Activated T-helper 1 cell treated with anti-CD3 and anti-CD28 coated beads, Interleukin-2, amount 50 U/mL, for 16 hours (primary cell): ENCODE results near the gene SERPINB6.
A peak's percentile ranks its signal among the peaks of the same experiment; 100 is the strongest.

ENCODE experiments used
- DNase-seq, 2 donors: peaks; one replicate each; pipeline ENCODE4 v3.0.0-alpha.2; 2020; ENCODE audit warnings: low read depth in 1 of 2, low spot score in 1 of 2

Gene SERPINB6

DNA sequence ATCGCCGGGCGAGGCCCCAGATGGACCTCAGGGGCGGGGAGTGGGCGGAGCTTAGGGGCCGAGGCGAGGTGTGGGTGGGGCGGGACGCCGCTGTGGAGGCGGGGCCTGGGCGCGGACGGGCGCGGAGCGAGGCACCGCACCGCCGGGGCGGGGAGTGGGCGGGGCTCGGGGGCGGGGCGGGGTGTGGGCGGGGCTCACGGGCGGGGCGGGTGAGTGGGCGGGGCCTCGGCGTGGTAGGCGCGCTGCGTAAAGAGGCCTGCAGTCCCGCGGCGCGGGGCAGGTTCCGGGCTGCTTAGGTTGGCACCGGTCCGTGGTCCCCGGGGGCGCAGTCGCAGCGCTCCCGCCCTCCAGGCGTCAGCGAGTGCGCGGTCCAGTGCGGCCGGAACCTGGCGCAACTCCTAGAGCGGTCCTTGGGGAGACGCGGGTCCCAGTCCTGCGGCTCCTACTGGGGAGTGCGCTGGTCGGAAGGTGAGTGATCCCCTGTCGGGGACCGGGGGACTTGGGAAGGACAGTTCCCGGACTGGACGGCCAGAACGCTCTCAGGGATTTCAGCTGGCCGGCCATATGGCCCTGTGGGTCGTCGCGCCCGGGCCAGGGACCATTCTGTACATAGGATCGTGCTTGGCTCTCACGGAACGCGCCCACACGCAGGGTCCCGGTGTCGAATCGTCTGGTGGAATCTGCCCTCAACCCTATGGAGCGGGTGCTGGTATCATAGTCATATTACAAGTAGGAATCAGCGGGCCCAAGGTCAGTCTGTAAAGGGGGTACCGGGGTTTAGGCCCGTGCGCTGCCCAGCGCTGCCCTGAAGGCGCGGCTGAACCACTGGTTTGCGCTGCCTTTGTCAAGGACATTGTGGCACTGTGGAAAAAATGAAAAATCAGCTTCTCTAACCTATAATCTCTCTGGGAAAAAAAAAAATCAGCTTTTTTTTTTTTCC is 28.5 kb upstream of the SERPINB6 start, which contains the start of gene NQO2:
Gene NQO2 (plus strand): TSS at position 277 of the 940 bp plus-strand sequence. CDS start 6,659 bp downstream, outside the sequence.
- peak; percentile 86 to 87 for DNase-seq

DNA sequence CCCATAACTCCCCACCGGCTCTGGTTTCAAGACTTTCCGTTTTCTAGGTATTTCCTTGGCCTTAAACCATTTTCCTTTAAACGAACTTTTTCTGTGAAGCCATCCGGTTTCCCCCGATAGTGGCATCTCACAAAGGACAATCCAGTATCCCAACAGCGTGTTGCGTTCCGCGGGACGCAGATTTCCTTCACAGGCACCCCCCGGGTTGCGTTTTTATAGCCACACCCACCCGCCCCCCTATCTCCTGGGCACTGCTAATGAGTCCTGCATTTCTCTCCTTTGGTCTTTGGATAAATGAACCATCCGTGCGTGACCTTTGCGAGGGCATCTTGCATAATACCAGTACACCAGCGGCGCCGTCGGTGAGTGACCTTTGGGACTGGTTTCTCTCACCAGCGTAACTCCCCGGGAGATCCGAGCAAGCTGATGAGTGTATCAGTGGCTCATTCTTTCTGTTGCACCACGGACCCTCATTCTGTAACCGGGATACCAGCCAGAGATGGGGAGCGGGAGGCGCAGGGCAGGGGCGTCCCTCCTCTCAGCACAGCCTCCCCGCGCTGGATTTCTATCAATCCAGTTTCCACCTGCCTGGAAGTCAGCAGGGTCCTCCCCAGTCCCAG is 27.7 kb upstream of the SERPINB6 start:
- no peak for DNase-seq

DNA sequence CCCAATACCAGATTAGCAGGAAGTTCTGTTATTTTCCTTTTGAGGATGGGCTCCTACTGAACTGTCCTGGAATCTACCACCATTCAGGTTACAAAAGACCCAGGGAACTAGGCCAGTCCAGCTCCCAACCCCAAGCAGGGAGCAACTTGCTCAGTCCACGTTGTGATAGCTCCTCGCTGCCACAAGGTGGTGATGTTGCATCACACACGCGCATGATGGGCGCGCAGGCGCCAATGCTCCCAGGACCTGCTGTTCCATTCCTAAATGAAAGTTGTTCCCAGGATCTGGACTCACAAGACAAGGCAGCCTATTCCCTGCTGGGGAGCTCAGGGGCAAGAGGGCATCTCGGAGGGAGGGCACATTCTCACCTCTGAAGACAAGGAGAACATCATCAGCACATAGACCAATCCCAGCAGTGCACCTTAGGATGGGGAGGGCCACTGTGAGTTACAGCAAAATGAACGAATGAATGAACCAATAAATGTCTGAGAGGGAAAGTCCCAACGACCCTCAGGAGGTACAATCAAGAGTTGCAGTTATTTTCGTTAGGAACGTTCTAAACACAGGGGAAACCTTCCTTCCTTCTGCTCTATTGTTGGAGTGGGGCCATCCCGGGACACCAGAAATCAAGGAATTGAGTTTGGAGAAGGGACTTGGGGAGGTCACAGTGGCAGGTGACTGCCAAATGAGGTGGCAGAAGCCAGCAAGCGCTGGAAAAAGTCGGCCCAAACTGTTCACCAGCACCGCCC is 27.1 kb upstream of the SERPINB6 start:
- peak in 1 of 2 donors; percentile 11 for DNase-seq

DNA sequence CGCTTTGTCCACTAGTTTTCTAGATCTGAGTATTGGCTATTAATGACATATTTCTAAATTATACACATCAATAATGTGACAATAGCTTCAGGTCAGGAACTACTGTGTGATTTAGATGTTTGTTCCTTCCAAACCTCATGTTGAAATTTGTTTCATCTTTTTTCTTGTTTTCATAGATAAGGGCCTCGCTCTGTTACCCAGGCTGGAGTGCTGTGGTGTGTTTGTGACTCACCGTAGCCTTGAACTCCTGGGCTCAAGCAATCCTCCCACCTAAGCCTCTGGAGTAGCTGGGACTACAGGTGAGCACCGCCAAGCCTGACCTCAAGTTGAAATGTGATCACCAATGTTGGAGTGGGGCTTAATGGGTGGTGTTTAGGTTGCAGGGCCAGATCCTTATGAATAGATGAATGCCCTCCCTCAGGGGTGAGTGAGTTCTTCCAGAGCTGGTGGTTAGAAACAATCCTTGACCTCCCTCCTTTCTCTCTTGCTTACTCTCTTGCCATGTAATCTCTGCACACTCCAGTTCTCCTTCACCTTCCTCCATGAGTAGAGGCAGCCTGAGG is 22.5 kb upstream of the SERPINB6 start:
- DNase-seq = no peak

DNA sequence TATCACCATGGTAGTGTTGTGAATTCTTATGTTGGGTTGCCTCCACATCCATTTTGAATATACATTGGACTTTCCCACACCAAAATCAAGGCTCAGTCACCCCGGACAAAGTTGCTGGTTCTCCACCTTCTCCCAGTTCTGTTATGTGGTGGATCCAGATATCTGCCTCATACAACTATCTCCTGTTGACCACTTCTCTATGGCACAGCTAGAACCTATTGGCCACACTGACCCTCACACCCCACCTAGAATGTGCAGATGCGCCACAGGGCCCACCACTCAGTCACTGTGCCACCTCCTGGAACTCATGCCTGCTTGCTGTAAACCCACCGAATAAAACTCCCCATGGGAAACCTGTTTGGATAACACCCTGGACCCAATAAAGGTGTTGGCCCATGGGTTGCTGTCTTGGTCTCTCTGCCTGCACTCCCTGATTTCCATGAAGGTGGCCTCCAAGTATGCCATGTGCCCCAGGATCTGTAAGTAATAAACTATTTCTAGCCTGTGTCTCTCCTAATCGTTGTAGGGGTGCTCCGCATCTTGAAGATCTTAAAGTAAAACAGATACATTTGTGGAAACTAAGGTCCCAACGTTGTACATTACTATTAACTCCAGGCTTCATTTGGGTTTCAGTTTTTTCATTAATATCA is 21.1 kb upstream of the SERPINB6 start:
- no peak for DNase-seq

DNA sequence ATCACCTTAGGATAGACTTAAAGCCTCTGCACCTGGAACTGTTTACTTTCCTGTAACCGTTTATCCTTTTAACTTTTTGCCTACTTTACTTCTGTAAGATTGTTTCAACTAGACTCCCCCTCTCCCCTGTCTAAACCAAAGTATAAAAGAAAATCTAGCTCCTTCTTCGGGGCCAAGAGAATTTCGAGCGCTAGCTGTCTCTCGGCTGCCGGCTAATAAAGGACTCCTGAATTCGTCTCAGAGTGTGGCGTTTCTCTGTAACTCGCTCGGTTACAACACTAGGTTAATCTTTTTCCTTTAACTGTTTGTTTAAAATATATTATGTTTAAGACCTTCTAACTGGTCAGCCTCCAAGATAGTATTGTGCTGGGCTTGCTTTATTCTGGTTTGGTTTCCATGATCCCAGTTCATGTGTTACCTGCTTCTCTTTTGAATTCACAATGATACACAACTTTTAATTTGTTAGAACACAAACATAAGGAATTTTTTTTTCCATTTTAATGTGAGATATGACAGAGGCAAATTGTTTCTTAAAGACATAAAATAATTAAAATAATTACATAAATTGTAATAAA is 19.7 kb upstream of the SERPINB6 start:
- DNase-seq = no peak

DNA sequence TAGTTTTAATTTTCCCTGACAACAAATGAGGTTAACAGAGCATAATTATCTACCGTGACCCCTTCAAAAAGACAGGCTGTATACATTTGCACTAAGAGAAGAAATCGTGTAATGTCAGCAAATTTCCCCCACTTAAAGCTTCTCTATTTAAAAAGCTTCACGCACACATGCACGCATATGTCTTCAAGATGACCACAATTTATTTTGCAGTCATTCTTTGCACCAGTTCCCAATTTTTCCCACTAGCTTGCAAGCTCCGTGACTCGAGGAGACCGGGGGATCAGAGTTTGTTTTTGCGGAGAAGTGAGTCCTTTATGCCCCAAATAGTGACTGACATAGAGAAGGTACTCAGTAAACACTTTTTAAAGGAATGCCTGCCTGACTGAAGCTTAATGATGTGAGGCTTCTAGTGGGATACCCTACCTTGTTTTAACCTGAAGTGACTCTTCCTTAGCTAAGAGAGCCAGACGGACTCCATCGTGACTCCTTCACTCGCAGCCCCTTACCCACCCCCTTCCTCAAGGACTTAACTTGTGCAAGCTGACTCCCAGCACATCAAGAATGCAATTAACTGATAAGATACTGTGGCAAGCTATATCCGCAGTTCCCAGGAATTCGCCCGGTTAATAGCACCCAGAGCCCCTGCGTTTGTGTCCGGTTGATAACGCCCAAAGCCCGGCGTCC is 19.0 kb upstream of the SERPINB6 start:
- DNase-seq = no peak

DNA sequence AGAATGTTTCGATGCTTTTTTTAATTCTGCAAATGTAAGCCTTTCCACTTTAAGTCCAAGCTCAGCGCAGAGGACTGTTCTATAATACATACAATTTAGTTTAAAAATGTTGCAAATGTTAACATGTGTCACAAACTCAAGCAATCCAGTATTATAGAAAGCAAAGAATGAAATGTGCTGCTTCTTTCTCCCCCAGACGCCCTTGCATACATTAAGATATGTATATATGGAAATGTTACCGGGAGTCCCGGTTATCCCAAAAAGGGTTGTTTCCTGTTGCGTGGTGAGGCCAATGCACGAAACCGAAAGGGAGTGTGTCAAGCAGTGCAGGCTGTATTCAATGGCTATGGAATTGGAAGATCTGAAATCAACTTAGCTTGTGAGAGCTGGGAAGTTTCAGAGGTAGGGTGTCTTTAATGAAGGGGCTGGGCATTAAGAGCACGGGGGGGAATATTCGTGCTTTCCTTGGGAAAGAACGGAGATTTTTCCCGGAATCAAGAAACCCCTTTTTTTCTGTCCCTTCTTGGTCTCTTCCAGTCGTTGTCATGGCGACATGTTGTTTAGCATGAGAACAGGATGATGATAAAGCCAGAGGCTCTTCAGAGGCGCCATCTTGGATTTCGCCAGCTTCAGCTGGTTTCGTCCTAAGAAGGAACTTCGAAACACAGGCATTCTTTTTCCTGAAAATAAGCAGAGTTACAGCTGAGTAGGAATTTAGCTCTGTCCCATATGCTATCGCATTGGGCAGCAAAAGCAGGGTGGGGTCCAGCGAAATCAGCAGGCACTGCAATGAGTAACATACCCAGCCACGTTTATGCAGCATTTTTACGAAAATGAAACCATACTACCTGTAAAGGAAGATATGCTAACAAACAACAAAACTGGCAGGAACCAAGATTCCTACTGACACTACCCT is 18.2 kb upstream of the SERPINB6 start:
- peak; percentile 47 to 63 for DNase-seq

DNA sequence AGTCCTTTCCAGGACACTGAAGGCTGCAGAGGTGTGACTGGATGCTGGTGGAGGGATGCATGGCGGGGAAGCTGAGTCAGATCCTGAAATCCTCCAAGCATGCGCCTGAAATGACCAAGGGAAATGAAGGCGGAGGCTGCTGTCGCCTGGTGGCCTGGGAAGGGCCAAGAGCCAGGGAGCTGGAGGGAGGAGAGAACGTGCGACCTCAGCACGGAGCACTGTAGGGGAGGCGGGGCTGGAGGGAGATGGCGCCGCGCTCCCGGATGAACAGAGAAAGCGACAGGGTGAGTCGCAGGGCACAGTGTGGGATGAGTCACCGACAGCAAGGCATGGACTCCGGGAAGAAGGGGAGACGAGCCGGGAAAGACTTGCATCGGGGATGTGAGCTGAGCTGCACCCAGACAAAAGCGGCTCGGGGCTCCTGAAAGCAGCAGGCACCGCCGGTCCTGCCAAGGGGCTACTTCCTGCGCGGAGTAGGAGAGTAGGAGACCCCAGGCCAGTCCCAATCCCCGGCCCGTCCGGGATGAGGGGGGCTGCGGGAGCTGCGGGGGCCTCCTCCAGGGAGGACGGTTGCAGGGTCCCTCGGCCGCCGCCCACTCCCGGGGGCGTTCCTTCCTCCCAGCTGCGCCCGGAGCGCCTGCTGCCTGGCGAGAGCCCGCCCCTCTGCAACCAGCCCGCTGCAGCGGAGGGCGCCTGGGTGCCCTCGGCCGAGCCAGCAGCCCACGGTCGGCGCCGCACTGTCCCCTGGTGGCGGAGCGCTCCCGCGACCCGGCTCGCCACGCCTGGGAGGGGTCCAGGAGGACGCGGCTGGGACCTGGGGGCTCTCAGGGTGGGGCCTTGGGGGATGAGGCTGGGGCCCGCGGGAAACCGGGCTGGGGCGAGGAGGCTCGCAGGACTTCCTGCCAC is 17.3 kb upstream of the SERPINB6 start:
- peak; percentile 56 to 67 for DNase-seq

DNA sequence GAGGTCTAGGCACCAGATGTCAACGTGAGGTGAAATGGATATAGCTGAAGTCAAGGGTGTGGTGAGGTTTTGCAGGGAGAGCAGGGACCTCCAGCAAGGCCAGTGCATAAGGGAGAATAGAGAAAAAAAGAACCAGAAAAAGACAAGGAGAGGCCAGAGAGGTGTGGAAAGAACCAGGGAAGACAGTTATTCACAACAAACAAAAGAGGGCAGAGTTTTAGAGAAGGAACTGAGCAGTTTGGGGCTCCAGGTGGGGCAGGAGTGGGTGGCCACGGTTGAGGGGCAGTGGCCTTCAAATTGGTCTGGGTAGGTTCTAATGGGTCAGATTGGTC is 16.7 kb upstream of the SERPINB6 start:
- no peak for DNase-seq

DNA sequence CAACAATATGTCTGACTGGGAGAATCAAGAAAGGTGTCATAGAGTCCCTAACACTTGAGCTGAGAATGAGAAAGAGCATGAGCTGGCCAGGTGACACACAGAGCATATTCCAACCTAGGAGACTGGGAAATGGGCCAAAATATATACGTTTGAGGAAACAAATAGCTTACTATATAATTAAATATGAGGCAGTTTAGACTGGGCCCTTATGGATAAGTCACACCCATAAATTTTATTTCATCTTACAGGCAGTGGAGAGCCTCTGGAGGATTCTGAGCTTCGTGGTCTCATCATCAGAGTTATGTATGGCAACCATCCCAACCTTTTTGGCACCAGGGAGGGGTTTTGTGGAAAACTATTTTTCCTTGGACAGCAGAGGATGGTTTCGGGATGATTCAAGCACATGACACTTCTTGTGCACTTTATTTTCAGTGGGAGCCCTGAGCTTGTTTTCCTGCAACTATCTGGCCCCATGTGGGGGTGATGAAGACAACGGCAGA is 15.4 kb upstream of the SERPINB6 start:
- DNase-seq = no peak

DNA sequence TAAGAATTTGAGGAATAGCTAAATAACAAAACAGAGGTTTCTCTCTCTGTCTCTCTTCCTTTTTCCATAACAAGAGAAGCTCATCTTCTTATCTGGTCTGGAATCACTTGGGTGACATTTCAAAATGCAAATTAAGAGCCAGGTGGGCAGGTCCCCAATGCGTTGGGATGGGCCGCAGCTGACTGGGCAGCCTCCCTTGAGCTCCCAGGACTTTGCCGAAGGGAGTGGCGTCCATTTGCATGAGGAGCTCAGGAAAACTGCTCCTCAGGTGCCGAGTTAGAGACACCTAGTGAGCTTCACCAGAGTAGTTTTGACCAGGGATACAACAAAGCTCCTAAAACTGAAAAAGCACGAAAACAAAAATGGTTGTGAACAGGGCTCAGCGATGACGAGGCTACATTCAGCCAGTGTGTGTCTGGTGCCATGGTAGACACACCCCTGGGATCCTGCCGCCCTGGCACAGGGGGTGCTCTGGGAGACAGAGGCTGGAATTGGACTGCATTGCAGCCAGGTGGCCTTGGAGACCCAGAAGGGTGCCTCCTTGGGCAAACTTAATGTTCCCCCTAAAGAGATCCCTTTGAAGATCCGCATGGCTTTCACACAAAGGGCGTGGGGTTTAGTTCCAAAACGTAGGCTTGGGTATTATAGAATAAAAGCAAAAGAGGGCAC is 13.5 kb upstream of the SERPINB6 start:
- DNase-seq = no peak

DNA sequence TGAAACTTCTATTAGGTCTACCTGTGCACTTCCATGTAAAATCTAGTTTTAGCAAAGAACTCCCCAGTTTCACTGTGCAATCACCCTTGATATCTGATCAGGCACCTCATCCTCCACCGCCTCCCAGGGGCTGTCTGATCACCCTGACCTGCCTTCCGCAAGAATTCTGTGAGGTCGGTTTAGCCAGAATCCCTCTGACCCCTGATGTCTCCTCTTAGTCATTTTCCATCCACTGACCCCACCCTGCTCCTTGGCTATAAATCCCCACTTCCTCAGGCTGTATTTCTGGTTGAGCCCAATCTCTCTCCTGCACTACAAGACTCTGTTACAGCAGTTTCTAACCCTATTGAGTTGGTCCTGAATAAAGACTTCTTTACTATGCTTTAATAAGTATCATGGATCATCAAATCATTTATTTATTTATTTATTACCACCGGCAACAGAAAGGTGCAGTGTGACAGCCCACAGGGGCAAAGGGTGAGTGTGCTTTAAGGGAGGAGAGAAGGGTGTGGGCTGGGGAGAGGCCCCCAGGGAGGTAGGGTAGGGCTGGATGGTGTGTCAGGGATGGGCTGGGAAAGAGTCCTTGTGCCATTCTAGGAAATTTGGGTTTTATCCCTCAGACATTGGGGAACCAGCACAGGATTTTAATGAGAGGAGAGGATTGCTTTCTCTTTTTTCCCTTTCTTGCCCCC is 11.2 kb upstream of the SERPINB6 start:
- DNase-seq = no peak

DNA sequence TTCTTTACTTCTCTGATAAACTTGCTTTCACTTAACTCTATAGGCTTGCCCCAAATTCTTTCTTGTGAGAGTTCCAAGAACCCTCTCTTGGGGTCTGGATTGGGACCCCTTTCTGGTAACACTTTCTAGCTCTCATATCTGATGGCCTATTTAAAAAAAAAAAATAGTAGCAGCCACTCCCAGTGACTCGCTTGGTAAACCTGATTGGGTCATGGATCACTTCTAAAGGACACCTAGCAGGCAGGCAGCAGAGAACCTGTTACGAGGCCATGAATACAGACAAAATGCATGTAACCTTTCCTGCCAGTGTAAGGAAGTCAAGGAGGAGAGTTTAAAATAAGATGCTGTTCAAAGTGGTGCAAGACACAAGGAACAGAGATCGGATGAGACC is 9.1 kb upstream of the SERPINB6 start:
- no peak for DNase-seq

DNA sequence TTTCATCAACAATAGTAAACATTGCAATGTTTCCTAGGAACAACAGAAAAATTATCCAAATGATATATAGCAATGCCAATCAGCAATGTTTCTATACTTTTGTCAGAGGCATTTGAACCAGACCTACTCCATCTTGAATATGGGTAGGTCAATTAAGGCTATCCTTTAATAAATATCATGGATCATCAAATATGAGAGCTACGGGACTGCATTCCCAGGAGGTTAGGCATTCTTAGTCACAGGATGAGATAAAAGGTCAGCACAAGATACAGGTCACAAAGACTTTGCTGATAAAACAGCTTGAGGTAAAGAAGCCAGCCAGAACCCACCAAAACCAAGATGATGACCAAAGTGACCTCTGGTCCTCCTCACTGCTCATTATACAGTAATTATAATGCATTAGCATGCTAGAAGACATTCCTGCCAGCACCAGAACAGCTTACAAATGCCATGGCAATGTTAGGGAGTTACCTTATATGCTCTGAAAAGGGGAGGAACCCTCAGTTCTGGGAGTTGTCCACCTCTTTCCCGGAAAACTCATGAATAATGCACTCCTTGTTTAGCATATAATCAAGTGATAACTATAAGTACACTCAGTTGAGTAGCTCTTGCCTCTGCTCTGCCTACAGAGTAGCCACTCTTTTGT is 8.6 kb upstream of the SERPINB6 start:
- DNase-seq = no peak

DNA sequence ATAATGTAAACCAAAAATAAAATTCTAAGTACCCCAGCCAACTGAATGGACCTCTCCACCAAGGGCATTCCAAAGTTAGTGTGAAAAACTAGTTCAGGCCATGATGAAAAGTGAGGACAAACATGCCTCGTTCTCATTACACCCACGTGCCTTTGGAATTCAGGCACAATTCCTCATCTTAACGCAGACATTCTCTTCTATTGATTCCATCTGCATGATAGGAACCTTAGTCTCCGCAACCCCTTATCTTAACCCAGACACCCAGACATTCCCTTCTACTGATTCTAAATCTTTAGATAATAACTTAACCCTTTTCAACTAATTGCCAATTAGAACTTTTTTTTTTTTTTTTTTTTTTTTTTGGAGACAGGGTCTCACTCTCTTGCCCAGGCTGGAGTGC is 7.6 kb upstream of the SERPINB6 start:
- no peak for DNase-seq
